ENCODE results near the gene EPHB2. TPM values are rescaled to one million over a fixed set of nuclear protein-coding genes. Genes with fewer than 3 reads are reported as not detected.

The EPHB2 gene
- total and polyA plus RNA-seq, 2 donors (not counting 1 experiment from before 2014, with no cell fraction given), result 0.07 to 0.39 TPM

DNA sequence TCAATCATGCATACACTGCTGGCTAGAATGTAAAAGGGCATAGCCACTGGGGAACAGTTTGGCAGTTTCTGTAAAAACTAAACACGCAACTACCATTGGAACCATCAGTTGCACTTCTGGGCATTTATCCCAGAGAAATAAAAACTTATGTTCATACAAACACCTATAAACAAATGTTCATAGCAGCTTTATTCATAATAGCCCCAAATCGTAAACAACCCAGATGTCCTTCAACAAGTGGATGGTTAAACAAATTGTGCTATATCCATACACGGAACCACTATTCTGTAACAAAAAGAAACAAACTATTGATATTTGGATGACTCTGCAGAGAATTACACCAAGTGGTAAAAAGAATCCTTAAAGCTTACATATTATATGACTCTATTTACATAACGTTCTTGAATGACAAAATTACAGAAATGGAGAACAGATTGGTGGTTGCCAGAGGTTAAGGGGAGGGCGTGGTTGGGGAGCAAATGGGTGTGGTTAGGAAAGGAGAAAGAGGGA lies 239.2 kb downstream of the EPHB2 start:
- no peak overlapping the region for H3K4me3 ChIP-seq (ENCODE audit: control extremely low read depth in 1 of 5, extremely low read depth in 1 of 5, insufficient read depth in 1 of 5, low read depth in 2 of 5, low read length in 4 of 5)
- DNase-seq (no peak), ATAC-seq (ENCODE audit: low read depth) (no peak)
- no peaks in the 10 kb centered on the region for H3K9me3 ChIP-seq (ENCODE audit: control extremely low read depth in 1 of 3, control insufficient read depth in 2 of 3, insufficient read depth in 1 of 3, low read length in 2 of 3)
- TF ChIP-seq EZH2 (IDR thresholded peaks at IDR 0.05; ENCODE audit: borderline replicate concordance, insufficient read depth, low read depth, low read length, poor library complexity, severe bottlenecking), result no peak
- TF ChIP-seq, protein P1, sequence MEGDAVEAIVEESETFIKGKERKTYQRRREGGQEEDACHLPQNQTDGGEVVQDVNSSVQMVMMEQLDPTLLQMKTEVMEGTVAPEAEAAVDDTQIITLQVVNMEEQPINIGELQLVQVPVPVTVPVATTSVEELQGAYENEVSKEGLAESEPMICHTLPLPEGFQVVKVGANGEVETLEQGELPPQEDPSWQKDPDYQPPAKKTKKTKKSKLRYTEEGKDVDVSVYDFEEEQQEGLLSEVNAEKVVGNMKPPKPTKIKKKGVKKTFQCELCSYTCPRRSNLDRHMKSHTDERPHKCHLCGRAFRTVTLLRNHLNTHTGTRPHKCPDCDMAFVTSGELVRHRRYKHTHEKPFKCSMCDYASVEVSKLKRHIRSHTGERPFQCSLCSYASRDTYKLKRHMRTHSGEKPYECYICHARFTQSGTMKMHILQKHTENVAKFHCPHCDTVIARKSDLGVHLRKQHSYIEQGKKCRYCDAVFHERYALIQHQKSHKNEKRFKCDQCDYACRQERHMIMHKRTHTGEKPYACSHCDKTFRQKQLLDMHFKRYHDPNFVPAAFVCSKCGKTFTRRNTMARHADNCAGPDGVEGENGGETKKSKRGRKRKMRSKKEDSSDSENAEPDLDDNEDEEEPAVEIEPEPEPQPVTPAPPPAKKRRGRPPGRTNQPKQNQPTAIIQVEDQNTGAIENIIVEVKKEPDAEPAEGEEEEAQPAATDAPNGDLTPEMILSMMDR (IDR thresholded peaks at IDR 0.05), result no peak
- H3K27me3 ChIP-seq (replicated peaks in 1 of 4; ENCODE audit: control extremely low read depth in 1 of 4, control insufficient read depth in 3 of 4, insufficient read depth in 4 of 4, low read length in 3 of 4), result peaks cover 0 to 11% (median 4%) of the 10 kb centered on the region in 4 experiments
- CTCF ChIA-PET, result no interaction called here
- no peak overlapping the region for H2AFZ ChIP-seq (ENCODE audit: insufficient read depth, low read depth, low read length, poor library complexity, severe bottlenecking)
- H4K20me1 ChIP-seq (ENCODE audit: control insufficient read depth, insufficient read depth, low read length, poor library complexity, severe bottlenecking), result no peaks in the 10 kb centered on the region
- no peaks in the 10 kb centered on the region for H3K4me1 Mint-ChIP-seq
- H3K79me2 ChIP-seq (ENCODE audit: control insufficient read depth, insufficient read depth, low read length), result no peaks in the 10 kb centered on the region
- H3K4me2 ChIP-seq (replicated peaks; ENCODE audit: low read depth, low read length, poor library complexity, severe bottlenecking), result no peak overlapping the region
- no peak overlapping the region for H3K27ac Mint-ChIP-seq
- no peak overlapping the region for H3K27ac ChIP-seq (ENCODE audit: low read length in 2 of 2)
- H3K9ac ChIP-seq (ENCODE audit: low read length), result no peak overlapping the region
- POLR2A ChIA-PET, result no interaction called here
- peaks cover 38% of the 10 kb centered on the region for H3K27me3 Mint-ChIP-seq
- no peak overlapping the region for H3K4me3 Mint-ChIP-seq
- 80% methylated on average over 1 of the region's 5 CpGs for WGBS (ENCODE audit: insufficient coverage)
- intact Hi-C loops (cut with micrococcal nuclease), result no loop called here
- H3K4me1 ChIP-seq (ENCODE audit: control insufficient read depth in 2 of 2, insufficient read depth in 2 of 2, low read length in 2 of 2), result no peaks in the 10 kb centered on the region
- peaks cover 2% of the 10 kb centered on the region for H3K9me3 Mint-ChIP-seq (ENCODE audit: insufficient read depth)
- H3K36me3 ChIP-seq (replicated peaks in 1 of 2; ENCODE audit: control extremely low read depth in 1 of 2, control insufficient read depth in 1 of 2, extremely low read depth in 1 of 2, insufficient read depth in 2 of 2, low read length in 1 of 2), result no peaks in the 10 kb centered on the region

DNA sequence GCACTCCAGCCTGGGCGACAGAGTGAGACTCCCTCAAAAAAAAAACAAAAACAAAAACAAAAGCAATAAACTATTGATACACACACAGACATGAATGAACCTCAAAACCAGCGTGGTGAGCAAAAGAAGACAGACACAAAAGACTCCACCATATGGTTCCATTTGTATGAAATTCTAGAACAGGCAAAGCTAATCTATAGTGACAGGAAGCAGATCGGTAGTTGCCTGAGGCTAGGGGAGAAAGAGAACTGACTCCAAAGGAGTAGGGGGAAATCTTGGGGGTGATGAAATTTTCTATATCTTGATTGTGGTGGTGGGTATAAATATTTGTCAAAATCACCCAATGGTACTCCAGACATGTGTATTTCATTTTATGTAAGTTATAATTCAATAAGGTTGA lies 241.2 kb downstream of the EPHB2 start:
- H3K4me3 ChIP-seq (ENCODE audit: control extremely low read depth in 1 of 5, extremely low read depth in 1 of 5, insufficient read depth in 1 of 5, low read depth in 2 of 5, low read length in 4 of 5), result no peak overlapping the region
- Mint-ChIP-seq H3K27ac (no peak overlapping the region), H3K4me3 (no peak overlapping the region), H3K4me1 (no peaks in the 10 kb centered on the region), H3K9me3 (ENCODE audit: insufficient read depth) (peaks cover 2% of the 10 kb centered on the region), H3K27me3 (peaks cover 39% of the 10 kb centered on the region)
- H3K4me1 ChIP-seq (ENCODE audit: control insufficient read depth in 2 of 2, insufficient read depth in 2 of 2, low read length in 2 of 2), result no peaks in the 10 kb centered on the region
- no peak overlapping the region for H2AFZ ChIP-seq (ENCODE audit: insufficient read depth, low read depth, low read length, poor library complexity, severe bottlenecking)
- ATAC-seq (ENCODE audit: low read depth), result no peak
- ChIA-PET POLR2A (no interaction called here), CTCF (no interaction called here)
- WGBS (ENCODE audit: insufficient coverage), result no CpG with 5 or more reads among the region's 3 CpGs
- H3K79me2 ChIP-seq (ENCODE audit: control insufficient read depth, insufficient read depth, low read length), result no peaks in the 10 kb centered on the region
- H3K27me3 ChIP-seq (replicated peaks in 1 of 4; ENCODE audit: control extremely low read depth in 1 of 4, control insufficient read depth in 3 of 4, insufficient read depth in 4 of 4, low read length in 3 of 4), result peaks cover 0 to 16% (median 4%) of the 10 kb centered on the region in 4 experiments
- TF ChIP-seq EZH2 (IDR thresholded peaks at IDR 0.05; ENCODE audit: borderline replicate concordance, insufficient read depth, low read depth, low read length, poor library complexity, severe bottlenecking), result no peak
- TF ChIP-seq, protein P1 (IDR thresholded peaks at IDR 0.05), result no peak
- no peaks in the 10 kb centered on the region for H3K9me3 ChIP-seq (ENCODE audit: control extremely low read depth in 1 of 3, control insufficient read depth in 2 of 3, insufficient read depth in 1 of 3, low read length in 2 of 3)
- no peak overlapping the region for H3K9ac ChIP-seq (ENCODE audit: low read length)
- intact Hi-C loops (cut with micrococcal nuclease), result no loop called here
- no peak for DNase-seq
- no peaks in the 10 kb centered on the region for H4K20me1 ChIP-seq (ENCODE audit: control insufficient read depth, insufficient read depth, low read length, poor library complexity, severe bottlenecking)
- no peaks in the 10 kb centered on the region for H3K36me3 ChIP-seq (replicated peaks in 1 of 2; ENCODE audit: control extremely low read depth in 1 of 2, control insufficient read depth in 1 of 2, extremely low read depth in 1 of 2, insufficient read depth in 2 of 2, low read length in 1 of 2)
- H3K27ac ChIP-seq (ENCODE audit: low read length in 2 of 2), result no peak overlapping the region
- H3K4me2 ChIP-seq (replicated peaks; ENCODE audit: low read depth, low read length, poor library complexity, severe bottlenecking), result no peak overlapping the region

Data from B cell (primary cell).